NB4 (cell line): ENCODE results near the gene CD74.

Experiments
- MYC ChIP-seq: IDR thresholded peaks from 2 replicates; pipeline ENCODE4 v1.6.1; 2011; ENCODE audit warnings: low read depth, low read length
- TF ChIP-seq, protein P1 (sequence below): IDR thresholded peaks from one replicate; pipeline ENCODE4 v1.5.1; 2012; ENCODE audit warnings: low read depth, low read length

GRCh38 chr5:150412319-150413175 is at the start of gene CD74:
- TF ChIP-seq, protein P1, sequence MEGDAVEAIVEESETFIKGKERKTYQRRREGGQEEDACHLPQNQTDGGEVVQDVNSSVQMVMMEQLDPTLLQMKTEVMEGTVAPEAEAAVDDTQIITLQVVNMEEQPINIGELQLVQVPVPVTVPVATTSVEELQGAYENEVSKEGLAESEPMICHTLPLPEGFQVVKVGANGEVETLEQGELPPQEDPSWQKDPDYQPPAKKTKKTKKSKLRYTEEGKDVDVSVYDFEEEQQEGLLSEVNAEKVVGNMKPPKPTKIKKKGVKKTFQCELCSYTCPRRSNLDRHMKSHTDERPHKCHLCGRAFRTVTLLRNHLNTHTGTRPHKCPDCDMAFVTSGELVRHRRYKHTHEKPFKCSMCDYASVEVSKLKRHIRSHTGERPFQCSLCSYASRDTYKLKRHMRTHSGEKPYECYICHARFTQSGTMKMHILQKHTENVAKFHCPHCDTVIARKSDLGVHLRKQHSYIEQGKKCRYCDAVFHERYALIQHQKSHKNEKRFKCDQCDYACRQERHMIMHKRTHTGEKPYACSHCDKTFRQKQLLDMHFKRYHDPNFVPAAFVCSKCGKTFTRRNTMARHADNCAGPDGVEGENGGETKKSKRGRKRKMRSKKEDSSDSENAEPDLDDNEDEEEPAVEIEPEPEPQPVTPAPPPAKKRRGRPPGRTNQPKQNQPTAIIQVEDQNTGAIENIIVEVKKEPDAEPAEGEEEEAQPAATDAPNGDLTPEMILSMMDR = no peak
- no peak for TF ChIP-seq MYC
